NCI-H2227 (cell line): ENCODE results near the gene SLAMF7.

Source experiments
- DNase-seq: peaks from one replicate; lab custom pipeline; 2025; ENCODE audit not compliant: unreplicated experiment; lab: John Stamatoyannopoulos, UW

Gene SLAMF7

DNA sequence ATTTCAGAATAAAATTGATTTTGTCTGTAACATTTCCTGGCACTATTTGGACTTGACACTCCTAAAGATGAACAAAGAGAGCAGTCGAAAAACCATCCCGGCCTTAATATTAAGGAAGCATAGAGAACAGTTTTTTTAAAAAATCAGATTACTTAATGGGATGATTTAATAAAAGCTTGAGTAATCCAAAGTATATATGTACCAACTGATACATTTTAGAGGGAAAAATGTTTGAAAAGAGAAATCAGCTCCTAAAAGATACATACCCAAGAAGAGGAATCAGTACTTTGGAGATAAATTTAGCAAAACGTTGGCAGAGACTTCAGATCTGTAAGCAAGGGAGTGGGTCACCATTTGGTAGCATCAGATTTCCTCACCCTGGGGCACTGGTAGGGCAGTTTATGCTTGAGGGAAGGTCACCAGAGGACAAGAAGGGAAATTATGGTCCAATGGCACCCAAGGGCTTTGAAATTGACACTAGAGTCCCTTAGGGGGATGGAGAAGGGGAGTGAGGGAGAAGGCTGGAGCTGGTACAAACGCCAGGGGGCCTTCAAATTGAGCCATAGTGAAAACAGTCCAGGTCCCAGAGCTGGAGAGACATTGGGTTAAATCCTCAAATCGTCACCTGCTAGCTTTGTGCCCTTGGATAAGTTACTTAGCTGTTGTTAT is 5.9 kb downstream of the SLAMF7 start:
- no peak for DNase-seq

- DNase-seq: no peak
These were observed 6.5 kb downstream of the SLAMF7 start for GRCh38 chr1:160745551-160745950.

DNA sequence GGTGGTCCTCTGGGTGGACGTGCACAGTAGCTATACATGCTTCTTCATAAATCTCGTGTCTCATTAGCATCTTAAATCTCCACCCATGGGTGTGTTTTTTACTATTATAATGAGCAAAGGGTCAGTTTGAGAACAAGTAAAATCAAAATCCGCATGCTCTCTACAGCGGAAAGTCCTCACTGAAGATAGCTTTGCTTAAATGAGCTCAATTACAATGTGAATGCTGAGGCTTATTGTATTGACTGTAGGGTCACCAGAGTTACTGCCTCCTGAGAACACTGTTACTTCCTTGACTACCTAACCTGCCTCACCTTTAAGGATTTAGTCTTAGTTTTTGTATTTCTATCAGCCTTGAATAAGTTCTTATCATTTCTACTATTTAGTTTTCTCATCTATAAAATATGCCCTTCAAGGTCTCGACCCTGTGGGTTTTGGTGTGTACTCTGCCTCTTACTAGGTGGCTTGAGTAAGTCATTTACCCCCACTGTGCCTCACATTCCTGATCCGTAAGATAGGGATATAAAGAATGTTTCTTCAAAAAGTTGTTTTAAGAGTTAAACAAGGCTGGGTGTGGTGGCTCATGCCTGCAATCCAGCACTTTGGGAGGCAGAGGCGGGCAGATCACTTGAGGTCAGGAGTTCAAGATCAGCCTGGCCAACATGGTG is 7.9 kb downstream of the SLAMF7 start:
- DNase-seq: no peak

GRCh38 chr1:160747717-160748116 is 8.7 kb downstream of the SLAMF7 start:
- DNase-seq: no peak

DNA sequence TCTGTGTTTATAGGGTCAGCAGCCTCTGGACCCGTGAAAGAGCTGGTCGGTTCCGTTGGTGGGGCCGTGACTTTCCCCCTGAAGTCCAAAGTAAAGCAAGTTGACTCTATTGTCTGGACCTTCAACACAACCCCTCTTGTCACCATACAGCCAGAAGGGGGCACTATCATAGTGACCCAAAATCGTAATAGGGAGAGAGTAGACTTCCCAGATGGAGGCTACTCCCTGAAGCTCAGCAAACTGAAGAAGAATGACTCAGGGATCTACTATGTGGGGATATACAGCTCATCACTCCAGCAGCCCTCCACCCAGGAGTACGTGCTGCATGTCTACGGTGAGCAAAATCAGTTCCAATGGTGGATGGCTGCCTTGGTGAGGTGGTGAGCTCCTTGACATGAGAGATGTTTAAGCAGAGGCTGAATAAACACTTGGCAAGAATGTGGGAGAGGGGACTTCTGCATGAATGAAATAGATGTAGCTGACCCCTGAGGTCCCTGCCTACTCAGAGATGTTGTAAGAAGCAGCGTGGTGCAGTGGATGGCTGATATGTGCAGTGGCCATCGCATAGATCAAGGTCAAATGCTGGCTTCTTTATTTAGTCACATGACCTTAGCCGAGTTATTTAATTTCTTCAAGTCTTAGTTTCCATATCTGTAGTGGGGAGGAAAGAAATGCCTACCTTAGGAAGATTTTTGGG is 9.3 kb downstream of the SLAMF7 start:
- no peak for DNase-seq

DNA sequence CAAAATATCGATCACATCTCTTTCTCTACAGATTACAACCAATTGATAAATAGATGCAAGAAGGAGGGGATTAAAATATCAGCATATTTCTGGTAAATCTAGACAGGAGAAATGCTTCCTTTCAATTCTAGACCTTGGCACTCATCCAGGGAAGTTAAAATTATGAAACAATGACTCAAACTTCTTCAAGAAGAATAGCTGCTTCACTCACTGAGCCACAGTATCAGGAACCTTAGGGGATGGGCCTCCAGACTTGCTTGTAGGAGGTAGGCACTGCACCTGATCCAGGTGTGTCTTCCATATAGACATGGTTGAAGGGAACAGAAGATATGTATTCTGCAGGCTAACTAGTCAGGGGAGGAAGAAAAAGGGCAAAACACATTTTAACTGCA is 9.8 kb downstream of the SLAMF7 start:
- no peak for DNase-seq

DNA sequence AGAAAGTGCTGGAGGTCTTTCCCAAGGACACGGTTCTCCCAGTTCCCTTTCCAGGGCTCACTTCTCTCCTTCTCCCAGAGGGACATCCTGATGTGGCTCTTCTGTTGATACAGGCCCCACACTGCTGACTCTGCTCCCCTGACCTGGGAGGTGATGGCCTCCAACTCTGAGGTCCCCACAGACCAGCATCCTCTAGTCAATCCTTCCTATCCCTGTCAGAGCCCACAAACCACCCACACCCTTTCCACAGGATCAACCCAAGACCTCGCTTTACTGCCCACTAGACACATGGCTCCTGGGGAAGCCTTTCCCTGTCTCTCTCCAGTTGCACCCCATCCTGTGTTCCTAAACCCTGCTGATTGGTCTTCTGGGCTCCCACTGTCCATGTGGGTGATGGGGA is 11.6 kb downstream of the SLAMF7 start:
- no peak for DNase-seq

DNA sequence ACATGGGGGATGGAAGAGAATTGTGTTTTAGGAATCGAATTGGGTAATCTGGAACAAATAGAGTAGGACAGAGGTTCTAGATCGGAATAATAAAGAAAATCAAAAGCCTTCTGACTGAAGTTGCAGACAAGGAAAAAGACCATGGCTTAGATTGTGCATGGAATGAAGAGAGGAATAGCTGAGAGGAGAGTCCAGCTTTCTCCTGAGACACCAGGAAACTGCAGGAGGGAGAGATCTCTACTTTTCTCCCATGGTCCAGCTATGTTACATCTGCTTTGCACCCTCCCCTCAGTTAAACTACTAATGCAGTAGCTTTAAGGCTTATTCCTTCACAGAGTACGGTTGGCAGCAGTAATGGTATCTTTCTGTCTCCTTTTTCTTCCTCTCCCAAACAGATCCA is 13.4 kb downstream of the SLAMF7 start:
- DNase-seq: no peak

- DNase-seq: no peak
These were observed 13.9 kb downstream of the SLAMF7 start for GRCh38 chr1:160752924-160753323.

DNA sequence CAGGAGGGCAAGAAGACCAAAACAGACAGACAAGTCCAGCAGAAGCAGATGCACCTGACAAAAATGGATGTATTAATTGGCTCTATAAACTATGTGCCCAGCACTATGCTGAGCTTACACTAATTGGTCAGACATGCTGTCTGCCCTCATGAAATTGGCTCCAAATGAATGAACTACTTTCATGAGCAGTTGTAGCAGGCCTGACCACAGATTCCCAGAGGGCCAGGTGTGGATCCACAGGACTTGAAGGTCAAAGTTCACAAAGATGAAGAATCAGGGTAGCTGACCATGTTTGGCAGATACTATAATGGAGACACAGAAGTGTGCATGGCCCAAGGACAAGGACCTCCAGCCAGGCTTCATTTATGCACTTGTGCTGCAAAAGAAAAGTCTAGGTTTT is 14.5 kb downstream of the SLAMF7 start:
- no peak for DNase-seq

DNA sequence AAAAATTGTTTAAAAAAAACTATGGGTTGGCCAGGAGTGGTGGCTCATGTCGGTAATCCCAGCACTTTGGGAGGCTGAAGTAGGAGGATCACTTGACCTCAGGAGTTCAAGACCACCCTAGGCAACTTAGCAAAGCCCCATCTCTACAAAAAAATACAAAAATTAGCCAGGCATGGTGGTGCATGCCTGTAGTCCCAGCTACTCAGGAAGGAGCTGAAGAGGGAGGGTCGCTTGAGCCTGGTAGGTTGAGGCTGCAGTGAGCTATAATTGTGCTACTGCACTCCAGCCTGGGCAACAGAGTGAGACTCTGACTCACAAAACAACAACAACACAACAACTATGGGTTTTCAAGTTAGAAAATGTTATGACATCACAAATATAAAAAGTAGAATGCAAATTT is 16.4 kb downstream of the SLAMF7 start:
- no peak for DNase-seq

GRCh38 chr1:160755911-160756848 is 17.1 kb downstream of the SLAMF7 start:
- DNase-seq: no peak

GRCh38 chr1:160756849-160757201 is 17.8 kb downstream of the SLAMF7 start:
- no peak for DNase-seq

GRCh38 chr1:160758521-160758920 is 19.5 kb downstream of the SLAMF7 start:
- DNase-seq: no peak

DNA sequence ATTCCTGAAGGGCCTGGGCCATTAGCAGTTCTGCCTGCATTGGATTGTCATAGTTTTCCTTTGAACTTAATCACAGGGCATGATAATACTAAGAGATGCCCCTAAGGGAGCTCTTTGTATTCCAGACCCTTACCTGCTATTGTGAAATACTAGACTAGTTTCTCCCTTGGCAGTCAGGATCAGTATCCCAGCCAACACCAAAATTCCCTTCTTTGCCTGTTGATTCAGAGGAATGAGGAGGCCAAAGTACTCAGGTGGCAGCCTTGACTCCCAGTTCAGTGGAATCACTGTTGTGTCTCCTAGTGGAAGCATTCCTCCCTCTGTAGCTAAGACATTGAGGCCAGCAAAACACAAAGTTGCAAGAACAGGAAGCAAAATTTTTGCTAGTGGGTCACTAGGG is 20.7 kb downstream of the SLAMF7 start:
- DNase-seq: no peak

DNA sequence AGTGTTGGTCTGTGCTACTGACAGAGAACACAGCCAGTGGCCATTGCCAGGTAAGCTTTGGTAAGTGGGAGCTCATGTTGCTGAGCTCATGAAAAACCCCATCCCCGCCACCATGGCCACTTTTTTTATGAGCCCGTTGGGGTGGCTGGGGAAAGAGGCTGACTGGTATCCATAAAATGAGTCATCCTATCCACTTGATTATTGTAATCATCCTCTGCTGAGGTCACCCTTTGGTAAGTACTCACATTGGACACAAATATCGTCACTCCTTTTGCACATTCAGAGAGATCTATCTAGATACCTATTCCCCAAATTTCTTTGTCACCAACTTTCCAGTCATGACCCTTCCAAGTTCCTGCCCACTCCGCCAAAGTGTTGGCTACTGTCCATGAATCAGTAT is 22.0 kb downstream of the SLAMF7 start:
- no peak for DNase-seq

DNA sequence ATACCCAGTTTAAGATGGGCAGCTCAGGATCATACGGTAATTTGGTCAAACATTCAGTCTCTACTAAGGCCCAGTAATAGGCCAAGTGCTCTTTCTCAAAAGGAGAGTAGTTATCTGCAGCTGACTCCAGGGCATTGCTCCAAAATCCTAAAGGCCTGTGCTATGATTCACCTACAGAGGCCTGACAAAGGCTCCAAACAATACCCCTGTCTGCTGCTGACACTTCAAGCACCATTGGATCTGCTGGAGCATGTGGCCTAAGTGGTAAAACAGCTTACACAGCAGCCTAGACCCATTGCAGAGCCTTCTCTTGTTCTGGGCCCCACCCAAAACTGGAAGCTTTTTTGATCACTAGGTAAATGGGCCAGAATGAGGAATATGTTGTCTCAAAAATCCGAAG is 22.8 kb downstream of the SLAMF7 start:
- no peak for DNase-seq

DNA sequence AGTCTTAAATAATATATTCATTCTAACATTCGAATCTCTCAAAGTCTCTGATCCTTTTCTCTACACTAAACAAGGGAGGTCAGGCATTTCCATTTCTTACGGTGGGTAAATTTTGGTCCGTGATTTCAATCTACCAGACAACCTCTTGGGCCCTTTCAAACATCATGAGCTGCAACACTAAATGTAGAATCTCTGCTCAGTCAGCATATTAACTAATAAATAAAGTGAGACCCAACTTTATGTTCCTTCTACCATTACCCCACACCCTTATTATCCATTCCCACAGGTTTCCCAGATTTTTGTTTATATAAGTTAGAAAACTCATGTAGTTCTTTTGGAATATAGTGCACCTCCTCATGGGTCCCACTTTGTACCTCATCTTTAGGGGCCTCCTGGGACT is 24.9 kb downstream of the SLAMF7 start:
- no peak for DNase-seq

GRCh38 chr1:160767395-160768294 is 28.6 kb downstream of the SLAMF7 start:
- DNase-seq: no peak

- DNase-seq: no peak
These were observed 29.2 kb downstream of the SLAMF7 start for GRCh38 chr1:160768295-160768657.
